GM19467 (cell line): ENCODE data around the gene IST1.
"Not testable (repeated sequence)": the region's sequence is repeated elsewhere in the genome, so short reads cannot be mapped to it uniquely, and the experiment has no call there.

Experiments
- ATAC-seq: cut with Tn5 transposase; IDR thresholded peaks from one replicate; pipeline ENCODE4 v1.9.1; 2021; ENCODE audit warnings: mild to moderate bottlenecking, moderate library complexity; ENCODE audit not compliant: unreplicated experiment

IST1 gene

DNA sequence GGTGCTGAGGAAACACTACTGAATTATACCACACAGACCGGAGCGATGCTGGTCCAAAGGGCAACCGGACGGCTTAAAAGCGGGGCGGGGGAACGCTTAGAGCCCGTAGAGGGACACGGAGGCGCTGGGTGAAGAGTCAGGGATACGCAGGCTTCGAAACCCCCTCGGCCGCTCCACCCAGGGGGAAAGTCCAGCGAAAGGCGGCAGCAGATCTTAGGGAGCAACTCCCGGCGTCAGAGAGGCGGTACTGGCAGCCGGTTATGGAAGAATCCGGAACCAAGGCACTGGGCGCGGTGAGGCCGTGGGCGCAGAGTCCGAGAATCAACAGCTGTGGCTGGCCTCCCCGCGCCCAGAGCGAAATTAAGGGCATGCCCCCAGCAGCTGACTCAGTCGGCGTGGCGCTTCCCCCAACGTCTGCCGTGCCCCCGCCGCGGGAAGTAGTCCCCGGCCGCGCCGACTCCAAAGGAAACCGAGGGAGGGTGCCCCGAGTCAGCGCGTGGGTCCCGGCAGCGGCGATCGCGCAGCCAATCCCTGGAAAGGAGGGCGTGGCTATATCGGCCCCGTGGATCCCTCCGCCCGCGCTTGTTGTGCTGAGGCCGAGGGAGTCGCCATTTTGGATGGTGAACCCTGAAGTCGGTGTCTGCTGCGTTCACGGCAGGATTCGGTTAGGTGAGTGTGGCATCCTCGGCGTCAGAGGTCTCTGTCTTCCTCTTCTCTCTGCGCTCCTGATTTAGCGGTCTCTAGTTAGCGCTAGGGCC is at the start of gene IST1:
IST1 (plus strand) TSS at position 611 of the 758 bp plus-strand sequence. CDS start 20,110 bp downstream, outside the sequence.
- ATAC-seq = peak; percentile 80

DNA sequence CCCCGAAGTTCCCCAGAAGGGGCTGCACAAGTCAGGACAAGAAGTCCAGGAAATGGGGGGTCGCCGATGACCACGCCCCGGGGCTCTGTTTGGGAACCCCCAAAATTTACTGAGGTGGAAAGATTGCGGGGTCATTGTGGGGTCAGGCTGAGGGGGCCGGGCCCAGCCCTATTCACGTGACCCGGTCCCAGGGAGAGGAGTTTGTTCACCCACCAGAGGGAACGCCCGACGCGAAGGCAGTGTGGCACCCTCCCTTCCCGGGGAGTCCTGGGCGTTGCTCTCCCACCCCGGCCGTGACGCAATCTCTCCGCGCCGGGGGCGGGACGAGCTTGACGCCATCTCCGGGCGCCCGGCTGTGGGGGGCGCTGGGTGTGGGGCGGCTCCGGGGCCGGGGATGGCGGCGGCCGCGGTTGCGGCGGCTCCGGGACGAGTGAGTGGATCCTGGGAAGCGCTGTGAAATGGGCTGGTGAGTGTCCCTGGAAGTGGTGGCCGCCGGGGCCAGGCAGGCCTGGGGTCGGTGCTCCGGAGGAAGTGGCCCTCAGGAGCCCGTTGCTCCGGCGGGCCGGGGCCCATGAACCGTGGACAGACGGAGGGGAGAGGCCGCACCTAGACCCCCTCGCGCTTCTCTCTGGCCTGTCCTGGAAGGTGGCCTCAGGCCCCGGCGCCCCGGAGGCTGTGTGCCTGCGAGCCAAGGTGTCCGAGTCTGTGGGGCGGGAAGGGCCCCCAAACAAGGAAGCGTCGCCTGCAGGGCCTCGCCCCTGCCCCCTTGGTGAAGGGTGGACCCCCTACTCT is 49.5 kb upstream of the IST1 start, which contains the start of gene ATXN1L:
ATXN1L (plus strand) TSS at position 338 of the 792 bp plus-strand sequence. CDS start 3,765 bp downstream, outside the sequence.
- ATAC-seq = peak; percentile 66

DNA sequence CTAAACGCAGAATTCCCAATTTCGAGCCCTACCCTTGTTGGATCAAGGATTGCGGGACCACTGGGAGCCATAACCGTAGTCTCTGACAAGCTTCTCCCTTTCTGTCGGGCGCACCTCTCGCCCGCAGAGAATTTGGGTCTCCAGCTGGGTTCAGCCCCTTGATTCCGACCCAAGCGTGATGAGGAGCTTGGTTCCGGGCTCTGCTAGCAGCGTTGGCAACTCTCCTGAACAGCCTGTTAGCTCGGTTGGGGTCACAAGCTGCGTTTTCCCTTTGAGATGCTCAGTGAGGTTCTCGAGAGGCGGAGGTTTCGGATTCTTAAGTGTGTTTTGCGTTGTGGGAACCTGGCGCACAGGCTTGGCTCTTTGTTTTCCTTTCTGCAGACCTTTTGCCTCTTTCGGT is 48.9 kb upstream of the IST1 start:
- no peak for ATAC-seq

- ATAC-seq = no peak
Measured at GRCh38 chr16:71847096-71847495, 48.2 kb upstream of the IST1 start.

- no peak for ATAC-seq
Measured at GRCh38 chr16:71848622-71849021, 46.7 kb upstream of the IST1 start.

- no peak for ATAC-seq
Measured at GRCh38 chr16:71851746-71852145, 43.6 kb upstream of the IST1 start.

DNA sequence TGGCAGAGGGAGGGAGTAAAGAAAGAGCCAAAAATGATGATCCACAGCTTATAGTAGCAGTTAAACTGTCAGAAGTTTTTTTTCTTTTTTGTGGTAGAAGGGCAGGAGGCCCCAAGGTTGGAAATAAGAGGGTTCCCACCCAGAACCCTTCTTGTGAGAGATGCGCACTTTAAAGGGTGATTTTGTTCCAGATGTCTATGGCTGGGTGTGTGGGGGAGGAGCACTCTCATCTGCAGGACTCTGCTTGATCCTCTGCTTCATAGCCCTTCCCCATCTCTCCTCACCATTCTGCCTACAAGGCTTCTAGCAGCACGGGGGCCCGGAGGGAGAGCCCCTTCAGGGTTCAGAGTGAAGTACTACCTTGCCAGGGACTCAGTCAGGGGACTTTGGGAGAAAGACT is 43.2 kb upstream of the IST1 start:
- no peak for ATAC-seq

GRCh38 chr16:71852561-71852960 is 42.8 kb upstream of the IST1 start:
- no peak for ATAC-seq

DNA sequence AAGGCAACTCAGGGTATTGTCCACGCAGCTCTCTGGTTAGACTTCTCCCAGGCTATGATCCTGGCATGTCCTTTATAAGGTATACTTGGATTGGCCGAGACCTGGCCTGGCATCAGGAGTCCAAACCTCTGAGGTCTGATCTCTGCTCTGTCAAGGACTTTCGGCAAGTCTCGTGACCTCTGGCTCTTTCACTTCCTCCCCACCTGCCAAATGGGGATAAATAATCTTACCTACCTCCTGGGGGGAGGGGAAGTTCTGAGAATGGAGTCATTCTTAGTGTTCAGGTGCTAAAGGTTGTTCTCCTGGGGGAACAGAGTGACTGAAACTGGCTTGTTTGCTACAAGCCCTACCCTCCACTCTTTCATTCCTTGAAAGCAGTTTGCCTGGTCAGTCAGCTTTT is 41.9 kb upstream of the IST1 start:
- peak; percentile 61 for ATAC-seq

DNA sequence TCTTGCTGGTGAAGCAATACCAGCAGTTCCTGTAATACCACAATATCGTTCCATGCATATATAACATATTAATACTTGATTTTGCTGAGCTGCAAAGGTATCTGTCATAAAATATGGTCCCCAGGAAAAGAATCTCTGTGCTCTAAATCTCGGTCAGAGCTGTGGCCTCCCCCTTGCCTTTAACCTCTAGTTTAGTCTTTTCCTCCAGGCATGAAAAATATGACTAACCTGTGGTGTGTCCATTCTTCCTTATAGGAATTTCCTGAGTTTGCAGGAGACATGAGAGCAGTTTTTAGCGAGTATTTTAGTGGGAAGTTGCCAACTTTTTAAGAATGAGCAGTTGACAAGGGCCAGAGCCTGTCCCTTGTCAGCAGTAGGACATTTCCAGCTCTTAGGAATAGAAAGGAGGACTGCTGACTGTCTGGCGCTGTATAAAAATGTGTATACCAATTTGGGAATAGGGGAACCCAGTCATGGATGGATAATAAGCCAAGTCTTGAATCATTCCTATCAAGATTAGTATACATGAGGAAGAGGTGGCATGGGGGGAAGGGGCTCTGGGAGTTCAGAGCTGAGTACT is 40.9 kb upstream of the IST1 start:
- no peak for ATAC-seq

- no peak for ATAC-seq
Measured at GRCh38 chr16:71855937-71856662, 39.2 kb upstream of the IST1 start.

DNA sequence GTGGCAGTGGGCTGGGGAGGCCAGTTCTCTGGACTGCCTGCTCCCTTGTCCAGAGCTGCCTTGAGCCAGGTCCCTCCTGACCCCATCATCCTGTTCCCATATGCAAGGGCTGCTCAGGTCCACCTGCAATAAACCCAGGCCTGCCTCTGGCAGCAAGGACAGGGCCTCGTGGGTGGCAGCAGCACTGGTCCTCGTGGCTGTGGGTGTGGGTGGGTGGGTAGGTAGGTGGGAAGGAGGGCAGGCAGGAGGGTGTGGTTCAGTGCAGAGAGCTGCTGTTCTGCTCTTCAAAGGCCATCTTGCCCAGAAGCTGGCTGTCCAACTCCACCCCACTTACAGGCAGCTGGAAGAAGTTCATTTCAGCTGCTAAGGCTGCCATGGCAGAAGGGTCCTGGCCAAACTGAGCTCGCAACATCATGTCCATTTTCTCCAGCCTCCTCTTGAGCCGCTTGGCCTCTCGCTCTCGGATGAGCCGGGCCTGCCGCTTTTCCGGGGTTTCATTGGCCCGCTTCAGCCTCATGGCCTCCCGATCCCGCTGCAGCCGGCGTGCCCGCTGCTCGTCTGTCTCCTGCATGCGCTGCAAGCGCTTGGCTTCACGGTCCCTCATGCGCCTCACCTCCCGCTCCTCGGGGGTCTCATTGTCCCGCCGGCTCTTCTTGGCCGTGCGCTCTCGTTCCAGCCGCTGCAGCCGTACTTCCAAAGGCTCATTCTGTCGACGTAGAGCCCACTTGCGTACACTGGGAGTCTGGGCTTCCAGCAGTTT is 35.4 kb upstream of the IST1 start:
- no peak for ATAC-seq

GRCh38 chr16:71863995-71864394 is 31.3 kb upstream of the IST1 start:
- no peak for ATAC-seq

DNA sequence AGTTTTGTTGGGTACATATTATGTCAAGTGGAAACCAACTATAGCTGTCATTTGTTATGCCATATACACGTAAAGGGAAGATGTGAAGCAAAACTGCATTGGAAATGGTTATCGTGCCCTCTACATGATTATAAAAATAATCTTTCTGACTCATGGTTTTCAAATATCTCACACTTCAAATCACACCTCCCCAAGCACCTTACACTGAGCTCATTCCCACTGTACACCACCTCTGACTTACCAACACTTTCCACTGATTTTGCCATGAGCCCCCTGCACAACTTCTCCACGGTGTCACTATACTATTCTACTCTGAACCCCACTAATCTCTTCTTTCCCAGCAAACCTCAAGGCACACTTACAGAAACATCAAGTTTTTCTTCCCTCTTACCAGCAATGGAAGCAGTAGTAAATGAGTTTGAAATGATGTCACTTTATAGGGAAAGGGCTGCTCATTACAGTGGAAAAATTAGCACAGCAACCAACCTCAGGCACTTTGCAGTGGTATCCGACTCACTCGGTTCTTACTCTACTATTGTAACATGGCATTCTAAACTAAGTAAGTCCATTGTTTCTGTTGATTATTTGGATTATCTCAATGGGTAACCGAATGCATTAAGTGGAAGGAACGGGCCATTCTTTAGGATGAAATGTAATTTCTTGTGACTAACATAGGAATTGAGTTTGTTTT is 30.0 kb upstream of the IST1 start:
- no peak for ATAC-seq

DNA sequence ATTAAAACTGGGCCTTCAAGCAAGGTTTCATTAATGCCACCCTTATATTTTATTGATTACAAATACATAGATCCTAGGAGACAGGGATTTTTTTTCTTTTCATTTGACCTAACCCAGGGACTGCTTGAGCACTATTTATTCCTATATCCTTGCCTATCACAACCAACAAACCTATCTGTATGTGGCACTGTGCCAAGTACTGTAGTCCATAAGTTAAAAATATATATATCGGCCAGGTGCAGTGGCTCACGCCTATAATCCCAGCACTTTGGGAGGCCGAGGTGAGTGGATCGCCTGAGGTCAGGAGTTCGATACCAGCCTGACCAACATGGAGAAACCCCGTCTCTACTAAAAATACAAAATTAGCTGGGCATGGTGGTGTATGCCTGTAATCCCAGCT is 28.2 kb upstream of the IST1 start:
- ATAC-seq = not testable (repeated sequence)

DNA sequence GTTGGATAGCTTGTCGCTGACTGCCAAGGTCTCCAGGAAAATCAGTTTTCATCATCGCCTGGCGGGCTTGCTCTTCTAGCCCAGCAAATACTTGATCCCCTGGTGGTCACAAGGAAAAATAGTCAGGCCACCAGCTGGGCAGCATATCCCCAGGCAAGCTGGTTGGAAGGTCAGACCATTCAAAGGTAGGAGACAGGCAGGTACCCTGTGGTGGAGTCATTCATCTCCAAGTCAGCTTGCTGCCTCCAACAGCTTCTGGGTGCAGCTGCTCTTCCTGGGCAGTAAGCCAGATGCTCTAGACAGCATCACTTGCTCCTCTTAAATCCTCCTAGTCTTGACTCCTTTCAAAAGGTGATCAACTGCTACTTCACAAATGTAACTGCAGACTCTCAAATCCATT is 27.4 kb upstream of the IST1 start:
- ATAC-seq = no peak

DNA sequence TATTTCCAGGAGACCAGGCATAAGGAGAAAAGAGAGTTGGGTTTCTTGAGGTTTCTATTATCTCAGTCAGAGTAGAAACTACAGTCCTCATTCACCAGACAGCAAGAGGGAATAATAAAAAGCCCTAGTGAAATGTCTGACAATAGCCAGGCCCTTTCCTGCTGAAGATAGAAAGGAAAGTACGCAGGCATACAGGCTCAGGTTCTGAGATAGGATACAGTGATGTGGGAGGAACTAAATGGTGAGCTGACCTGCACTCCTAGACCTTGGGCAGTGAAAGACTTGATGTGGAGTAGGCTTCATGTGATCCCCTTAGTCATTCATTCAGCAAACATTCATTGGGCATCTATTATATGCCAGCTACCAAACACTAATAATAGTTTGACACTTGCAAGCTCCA is 26.2 kb upstream of the IST1 start:
- no peak for ATAC-seq

DNA sequence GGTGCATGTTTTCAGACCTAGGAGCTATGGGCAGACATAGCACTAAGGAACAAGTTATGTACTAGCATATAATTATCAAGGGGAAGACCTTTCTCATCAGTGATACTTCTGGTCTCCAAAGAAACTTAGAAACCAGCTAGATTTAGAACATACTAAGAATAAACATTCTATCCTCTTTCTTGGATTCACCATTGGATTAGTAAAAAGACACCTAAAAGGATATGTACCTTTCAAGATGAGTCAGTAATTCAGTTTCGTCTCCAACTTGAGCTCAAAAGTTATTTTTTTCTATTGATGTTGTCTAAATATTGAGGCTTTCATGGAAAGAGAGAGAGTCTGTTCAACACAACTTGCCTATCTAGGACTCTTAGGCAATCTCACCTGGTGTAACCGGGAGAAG is 24.5 kb upstream of the IST1 start:
- no peak for ATAC-seq

DNA sequence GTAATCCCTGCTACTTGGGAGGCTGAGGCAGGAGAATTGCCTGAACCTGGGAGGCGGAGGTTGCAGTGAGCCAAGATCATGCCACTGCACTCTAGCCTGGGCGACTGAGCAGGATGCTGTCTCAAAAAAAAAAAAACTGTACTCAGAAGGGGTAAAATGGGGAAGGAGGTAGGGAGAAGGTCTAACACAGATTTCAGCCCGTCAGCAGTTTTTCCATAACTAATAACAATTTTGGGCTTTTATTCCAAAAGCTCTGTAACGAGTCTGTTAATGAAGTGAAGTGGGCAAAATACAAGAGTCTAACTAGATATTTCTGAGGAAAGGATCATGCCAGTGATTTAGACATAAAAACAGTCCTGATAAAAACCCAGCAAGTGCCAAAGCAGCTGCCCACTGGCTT is 22.1 kb upstream of the IST1 start:
- no peak for ATAC-seq

DNA sequence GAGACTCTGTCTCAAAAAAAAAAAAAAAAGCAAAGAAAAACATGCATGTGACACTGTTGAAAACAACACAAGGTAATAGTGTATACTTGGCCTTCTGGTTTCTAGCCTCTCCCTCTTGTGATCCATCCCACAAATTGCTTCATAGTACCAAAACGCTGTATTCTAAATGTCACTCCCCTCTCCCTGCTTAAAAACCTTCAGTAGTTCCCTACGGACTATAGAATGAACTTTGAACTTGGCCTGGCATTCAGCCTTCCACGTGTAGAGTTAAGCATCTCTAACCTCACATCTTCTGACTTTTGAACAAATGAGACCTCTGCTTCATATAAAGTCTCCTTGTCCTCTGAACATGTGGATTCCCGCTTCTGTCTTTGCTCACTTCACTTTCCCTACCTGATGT is 16.4 kb upstream of the IST1 start:
- no peak for ATAC-seq
